ENCODE measurements around the gene TRIM29. TPM values are rescaled to one million over a fixed set of nuclear protein-coding genes. Genes with fewer than 3 reads are reported as not detected.
A peak's percentile ranks its signal among the peaks of the same experiment; 100 is the strongest.

Gene TRIM29
- total and polyA plus RNA-seq, 9 of the 15 experiments (the other 6 are each of a cell fraction or from before 2014, with no cell fraction given) = 0.08 to 1.4 (median 0.42) TPM; not detected in 2

DNA sequence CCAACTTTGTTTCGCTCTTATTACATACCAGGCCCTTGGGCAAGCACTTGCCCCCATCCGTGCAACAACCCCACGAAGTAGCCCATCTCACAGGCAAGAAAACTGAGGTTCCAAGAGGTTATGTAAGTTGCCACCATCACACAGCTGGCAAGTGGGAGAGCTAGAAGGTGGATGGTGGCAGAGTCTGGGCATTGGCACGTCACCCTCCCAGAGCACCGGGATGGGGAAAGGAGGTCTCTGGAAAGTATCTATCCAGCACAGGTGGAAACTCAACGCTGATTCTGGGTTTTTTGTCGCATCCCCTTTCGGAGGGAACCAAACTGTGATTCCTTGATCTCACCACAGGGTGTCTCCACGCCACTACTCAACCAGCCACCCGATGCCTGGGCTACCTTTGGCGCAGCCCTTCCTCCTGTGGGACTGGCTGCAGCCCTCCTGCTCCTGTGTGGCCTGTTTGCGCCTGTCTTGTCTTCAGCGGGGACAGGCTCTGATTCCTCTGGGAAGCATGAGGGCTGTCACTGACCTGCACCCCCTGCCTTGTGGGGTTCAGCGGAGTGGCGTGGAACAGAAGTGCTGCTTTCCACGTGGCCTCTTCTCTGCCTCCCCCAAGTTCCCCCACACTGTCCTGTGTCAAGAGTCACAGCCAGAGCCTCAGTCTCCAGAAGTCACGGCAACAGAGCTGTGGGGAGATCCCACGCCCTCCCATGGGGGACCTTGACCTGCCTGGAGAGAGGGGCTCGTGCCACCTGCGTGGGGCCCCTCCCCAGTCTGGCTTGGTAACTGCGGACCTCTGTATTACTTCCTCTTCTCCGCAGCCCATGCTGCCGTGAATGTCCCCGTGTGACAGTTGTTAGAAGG is 34.4 kb upstream of the TRIM29 start (continued):
- TF ChIP-seq, protein P1, sequence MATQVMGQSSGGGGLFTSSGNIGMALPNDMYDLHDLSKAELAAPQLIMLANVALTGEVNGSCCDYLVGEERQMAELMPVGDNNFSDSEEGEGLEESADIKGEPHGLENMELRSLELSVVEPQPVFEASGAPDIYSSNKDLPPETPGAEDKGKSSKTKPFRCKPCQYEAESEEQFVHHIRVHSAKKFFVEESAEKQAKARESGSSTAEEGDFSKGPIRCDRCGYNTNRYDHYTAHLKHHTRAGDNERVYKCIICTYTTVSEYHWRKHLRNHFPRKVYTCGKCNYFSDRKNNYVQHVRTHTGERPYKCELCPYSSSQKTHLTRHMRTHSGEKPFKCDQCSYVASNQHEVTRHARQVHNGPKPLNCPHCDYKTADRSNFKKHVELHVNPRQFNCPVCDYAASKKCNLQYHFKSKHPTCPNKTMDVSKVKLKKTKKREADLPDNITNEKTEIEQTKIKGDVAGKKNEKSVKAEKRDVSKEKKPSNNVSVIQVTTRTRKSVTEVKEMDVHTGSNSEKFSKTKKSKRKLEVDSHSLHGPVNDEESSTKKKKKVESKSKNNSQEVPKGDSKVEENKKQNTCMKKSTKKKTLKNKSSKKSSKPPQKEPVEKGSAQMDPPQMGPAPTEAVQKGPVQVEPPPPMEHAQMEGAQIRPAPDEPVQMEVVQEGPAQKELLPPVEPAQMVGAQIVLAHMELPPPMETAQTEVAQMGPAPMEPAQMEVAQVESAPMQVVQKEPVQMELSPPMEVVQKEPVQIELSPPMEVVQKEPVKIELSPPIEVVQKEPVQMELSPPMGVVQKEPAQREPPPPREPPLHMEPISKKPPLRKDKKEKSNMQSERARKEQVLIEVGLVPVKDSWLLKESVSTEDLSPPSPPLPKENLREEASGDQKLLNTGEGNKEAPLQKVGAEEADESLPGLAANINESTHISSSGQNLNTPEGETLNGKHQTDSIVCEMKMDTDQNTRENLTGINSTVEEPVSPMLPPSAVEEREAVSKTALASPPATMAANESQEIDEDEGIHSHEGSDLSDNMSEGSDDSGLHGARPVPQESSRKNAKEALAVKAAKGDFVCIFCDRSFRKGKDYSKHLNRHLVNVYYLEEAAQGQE (IDR thresholded peaks at IDR 0.05; ENCODE audit: borderline replicate concordance) = peak; percentile 82
- TF ChIP-seq, protein P1 (CRISPR knock-in tag; IDR thresholded peaks at IDR 0.05; ENCODE audit: low read depth) = no peak
- TF ChIP-seq NR3C1 (CRISPR knock-in tag; IDR thresholded peaks at IDR 0.05) (no peak), HDGF (IDR thresholded peaks at IDR 0.05) (no peak), HNRNPLL (IDR thresholded peaks at IDR 0.05; ENCODE audit: low read depth, low read length, poor library complexity, severe bottlenecking) (no peak), XRCC5 (IDR thresholded peaks at IDR 0.05; ENCODE audit: low read depth, low read length) (no peak), CHD1 (IDR thresholded peaks at IDR 0.05; ENCODE audit: low read length) (no peak), PRPF4 (IDR thresholded peaks at IDR 0.05; ENCODE audit: insufficient read depth, low read depth, low read length, poor library complexity, severe bottlenecking) (no peak), TCF7L2 (IDR thresholded peaks at IDR 0.05; ENCODE audit: low read depth, low read length) (no peak)
- TF ChIP-seq, protein P2, sequence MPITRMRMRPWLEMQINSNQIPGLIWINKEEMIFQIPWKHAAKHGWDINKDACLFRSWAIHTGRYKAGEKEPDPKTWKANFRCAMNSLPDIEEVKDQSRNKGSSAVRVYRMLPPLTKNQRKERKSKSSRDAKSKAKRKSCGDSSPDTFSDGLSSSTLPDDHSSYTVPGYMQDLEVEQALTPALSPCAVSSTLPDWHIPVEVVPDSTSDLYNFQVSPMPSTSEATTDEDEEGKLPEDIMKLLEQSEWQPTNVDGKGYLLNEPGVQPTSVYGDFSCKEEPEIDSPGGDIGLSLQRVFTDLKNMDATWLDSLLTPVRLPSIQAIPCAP (CRISPR knock-in tag; IDR thresholded peaks at IDR 0.05; ENCODE audit: borderline replicate concordance) = no peak
- TF ChIP-seq, protein P3, sequence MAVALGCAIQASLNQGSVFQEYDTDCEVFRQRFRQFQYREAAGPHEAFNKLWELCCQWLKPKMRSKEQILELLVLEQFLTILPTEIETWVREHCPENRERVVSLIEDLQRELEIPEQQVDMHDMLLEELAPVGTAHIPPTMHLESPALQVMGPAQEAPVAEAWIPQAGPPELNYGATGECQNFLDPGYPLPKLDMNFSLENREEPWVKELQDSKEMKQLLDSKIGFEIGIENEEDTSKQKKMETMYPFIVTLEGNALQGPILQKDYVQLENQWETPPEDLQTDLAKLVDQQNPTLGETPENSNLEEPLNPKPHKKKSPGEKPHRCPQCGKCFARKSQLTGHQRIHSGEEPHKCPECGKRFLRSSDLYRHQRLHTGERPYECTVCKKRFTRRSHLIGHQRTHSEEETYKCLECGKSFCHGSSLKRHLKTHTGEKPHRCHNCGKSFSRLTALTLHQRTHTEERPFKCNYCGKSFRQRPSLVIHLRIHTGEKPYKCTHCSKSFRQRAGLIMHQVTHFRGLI (CRISPR knock-in tag; IDR thresholded peaks at IDR 0.05) = no peak
- TF ChIP-seq, protein P4, sequence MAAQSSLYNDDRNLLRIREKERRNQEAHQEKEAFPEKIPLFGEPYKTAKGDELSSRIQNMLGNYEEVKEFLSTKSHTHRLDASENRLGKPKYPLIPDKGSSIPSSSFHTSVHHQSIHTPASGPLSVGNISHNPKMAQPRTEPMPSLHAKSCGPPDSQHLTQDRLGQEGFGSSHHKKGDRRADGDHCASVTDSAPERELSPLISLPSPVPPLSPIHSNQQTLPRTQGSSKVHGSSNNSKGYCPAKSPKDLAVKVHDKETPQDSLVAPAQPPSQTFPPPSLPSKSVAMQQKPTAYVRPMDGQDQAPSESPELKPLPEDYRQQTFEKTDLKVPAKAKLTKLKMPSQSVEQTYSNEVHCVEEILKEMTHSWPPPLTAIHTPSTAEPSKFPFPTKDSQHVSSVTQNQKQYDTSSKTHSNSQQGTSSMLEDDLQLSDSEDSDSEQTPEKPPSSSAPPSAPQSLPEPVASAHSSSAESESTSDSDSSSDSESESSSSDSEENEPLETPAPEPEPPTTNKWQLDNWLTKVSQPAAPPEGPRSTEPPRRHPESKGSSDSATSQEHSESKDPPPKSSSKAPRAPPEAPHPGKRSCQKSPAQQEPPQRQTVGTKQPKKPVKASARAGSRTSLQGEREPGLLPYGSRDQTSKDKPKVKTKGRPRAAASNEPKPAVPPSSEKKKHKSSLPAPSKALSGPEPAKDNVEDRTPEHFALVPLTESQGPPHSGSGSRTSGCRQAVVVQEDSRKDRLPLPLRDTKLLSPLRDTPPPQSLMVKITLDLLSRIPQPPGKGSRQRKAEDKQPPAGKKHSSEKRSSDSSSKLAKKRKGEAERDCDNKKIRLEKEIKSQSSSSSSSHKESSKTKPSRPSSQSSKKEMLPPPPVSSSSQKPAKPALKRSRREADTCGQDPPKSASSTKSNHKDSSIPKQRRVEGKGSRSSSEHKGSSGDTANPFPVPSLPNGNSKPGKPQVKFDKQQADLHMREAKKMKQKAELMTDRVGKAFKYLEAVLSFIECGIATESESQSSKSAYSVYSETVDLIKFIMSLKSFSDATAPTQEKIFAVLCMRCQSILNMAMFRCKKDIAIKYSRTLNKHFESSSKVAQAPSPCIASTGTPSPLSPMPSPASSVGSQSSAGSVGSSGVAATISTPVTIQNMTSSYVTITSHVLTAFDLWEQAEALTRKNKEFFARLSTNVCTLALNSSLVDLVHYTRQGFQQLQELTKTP (IDR thresholded peaks at IDR 0.05; ENCODE audit: low read depth in 1 of 2, partially characterized antibody in 2 of 2) = no peak
